ENCODE data around the gene XAB2.

Gene XAB2

DNA sequence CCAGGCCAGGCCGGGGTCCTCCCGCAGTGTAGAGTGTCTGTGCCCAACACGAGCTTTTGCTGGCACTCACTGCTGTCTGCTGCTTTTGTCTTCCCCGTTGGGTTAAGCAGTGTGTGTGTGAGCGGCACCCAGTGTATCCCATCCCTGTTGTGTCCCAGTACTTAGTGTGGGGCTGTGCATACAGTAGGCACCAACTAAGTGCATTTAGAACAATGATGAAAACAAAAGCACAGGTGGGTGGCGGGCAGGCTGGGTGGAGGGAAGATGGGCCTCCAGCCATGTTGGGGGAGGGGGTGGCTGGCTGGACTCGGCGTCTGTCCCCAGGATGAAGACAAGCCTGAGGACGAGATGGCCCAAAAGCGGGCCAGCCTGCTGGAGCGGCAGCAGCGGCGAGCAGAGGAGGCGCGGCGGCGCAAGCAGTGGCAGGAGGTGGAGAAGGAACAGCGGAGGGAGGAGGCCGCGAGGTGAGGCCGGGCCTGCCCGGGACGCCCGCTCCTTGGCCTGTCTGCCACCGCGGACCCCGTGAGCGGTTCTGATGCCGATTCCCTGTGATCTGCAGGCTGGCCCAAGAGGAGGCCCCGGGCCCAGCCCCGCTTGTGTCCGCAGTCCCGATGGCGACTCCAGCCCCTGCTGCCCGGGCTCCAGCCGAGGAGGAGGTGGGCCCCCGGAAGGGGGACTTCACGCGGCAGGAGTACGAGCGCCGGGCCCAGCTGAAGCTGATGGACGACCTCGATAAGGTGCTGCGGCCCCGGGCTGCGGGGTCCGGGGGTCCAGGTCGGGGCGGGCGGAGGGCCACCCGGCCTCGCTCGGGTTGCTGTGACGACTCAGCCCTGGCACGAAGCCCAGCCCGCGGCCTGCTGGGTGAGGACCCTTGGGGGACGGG lies 14.2 kb downstream of the XAB2 start:
- in situ Hi-C loops (cut with HindIII; ENCODE audit: low sequenced_read_pairs) = no loop called here
- no peak overlapping the region for H3K4me3 ChIP-seq (ENCODE audit: low read depth, low read length)
- TF ChIP-seq, protein P1, sequence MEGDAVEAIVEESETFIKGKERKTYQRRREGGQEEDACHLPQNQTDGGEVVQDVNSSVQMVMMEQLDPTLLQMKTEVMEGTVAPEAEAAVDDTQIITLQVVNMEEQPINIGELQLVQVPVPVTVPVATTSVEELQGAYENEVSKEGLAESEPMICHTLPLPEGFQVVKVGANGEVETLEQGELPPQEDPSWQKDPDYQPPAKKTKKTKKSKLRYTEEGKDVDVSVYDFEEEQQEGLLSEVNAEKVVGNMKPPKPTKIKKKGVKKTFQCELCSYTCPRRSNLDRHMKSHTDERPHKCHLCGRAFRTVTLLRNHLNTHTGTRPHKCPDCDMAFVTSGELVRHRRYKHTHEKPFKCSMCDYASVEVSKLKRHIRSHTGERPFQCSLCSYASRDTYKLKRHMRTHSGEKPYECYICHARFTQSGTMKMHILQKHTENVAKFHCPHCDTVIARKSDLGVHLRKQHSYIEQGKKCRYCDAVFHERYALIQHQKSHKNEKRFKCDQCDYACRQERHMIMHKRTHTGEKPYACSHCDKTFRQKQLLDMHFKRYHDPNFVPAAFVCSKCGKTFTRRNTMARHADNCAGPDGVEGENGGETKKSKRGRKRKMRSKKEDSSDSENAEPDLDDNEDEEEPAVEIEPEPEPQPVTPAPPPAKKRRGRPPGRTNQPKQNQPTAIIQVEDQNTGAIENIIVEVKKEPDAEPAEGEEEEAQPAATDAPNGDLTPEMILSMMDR (IDR thresholded peaks at IDR 0.05; ENCODE audit: low read depth, low read length) = no peak
- DNase-seq (ENCODE audit: low read depth, low spot score) = no peak

DNA sequence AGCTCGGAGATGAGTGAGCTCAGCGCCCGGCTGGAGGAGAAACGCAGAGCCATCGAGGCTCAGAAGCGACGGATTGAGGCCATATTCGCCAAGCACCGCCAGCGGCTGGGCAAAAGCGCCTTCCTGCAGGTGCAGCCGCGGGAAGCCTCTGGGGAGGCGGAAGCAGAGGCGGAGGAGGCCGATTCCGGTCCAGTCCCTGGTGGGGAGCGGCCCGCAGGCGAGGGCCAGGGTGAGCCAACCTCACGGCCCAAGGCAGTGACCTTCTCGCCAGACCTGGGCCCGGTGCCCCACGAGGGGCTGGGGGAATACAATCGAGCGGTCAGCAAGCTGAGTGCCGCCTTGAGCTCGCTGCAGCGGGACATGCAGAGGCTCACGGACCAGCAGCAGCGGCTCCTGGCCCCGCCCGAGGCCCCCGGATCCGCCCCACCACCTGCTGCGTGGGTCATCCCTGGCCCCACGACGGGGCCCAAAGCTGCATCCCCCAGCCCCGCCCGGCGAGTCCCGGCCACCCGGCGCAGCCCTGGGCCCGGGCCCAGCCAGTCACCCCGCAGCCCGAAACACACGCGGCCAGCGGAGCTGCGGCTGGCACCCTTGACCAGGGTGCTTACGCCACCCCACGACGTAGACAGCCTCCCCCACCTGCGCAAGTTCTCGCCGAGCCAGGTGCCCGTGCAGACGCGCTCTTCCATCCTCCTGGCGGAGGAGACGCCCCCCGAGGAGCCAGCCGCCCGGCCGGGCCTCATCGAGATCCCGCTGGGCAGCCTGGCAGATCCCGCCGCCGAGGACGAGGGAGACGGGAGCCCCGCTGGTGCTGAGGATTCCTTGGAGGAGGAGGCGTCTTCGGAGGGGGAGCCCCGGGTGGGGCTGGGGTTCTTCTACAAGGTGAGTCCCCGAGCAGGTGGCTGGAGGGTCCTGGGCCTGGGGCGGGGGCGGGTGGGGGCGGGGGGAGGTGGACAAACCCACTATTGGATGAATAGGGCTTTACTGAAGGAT lies 16.8 kb downstream of the XAB2 start:
- TF ChIP-seq, protein P1 (IDR thresholded peaks at IDR 0.05; ENCODE audit: low read depth, low read length) = no peak
- no peak overlapping the region for H3K4me3 ChIP-seq (ENCODE audit: low read depth, low read length)
- in situ Hi-C loops (cut with HindIII; ENCODE audit: low sequenced_read_pairs) = no loop called here
- no peak for DNase-seq (ENCODE audit: low read depth, low spot score)

DNA sequence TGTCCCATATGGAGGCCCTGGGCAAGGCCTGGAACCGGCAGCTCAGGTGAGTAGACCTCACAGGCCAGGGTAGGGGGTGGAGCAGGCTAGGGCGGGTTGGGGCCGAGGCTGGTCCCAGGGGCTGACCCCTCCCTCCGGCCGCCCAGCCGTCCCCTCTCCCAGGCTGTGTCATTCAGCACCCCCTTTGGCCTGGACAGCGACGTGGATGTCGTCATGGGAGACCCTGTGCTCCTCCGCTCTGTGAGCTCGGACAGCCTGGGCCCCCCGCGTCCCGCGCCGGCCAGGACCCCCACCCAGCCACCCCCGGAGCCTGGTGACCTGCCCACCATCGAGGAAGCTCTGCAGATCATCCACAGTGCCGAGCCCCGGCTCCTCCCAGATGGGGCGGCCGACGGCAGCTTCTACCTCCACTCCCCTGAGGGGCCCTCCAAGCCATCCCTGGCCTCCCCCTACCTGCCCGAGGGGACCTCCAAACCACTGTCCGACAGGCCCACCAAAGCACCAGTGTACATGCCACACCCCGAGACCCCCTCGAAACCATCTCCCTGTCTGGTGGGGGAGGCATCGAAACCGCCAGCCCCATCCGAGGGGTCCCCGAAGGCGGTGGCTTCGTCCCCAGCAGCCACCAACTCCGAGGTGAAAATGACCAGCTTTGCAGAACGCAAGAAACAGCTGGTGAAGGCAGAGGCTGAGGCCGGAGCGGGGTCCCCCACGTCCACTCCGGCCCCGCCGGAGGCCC lies 17.6 kb downstream of the XAB2 start:
- no peak for DNase-seq (ENCODE audit: low read depth, low spot score)
- no peak overlapping the region for H3K4me3 ChIP-seq (ENCODE audit: low read depth, low read length)
- in situ Hi-C loops (cut with HindIII; ENCODE audit: low sequenced_read_pairs) = no loop called here
- TF ChIP-seq, protein P1 (IDR thresholded peaks at IDR 0.05; ENCODE audit: low read depth, low read length) = no peak

DNA sequence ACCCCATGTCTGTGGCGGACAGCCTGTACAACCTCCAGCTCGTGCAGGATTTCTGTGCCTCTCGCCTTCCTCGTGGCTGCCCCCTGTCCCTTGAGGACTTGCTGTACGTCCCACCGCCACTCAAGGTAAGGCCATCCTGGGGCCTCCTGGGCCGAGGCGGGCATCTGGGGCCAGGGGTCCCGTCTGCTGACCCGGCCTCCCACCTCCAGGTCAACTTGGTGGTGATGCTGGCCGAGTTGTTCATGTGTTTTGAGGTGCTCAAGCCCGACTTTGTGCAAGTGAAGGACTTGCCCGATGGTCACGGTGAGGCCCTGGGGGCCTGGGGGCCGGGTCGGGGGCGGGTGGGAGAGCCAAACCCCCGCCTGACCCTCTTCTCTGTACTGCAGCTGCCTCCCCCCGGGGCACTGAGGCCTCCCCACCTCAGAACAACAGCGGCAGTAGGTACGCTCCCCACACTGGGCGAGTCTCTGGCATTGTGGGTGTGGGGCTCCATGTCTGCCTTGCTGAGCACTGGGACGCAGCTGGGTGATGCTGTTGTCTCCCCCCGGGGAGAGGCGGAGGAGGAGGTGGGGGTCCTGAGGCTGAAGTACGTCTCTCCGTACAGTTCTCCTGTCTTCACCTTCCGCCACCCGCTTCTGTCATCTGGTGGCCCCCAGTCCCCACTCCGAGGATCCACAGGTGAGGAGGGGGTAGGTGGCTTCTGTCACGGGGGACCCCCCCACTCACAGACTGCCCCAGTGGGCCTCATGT lies 18.7 kb downstream of the XAB2 start:
- DNase-seq (ENCODE audit: low read depth, low spot score) = no peak
- in situ Hi-C loops (cut with HindIII; ENCODE audit: low sequenced_read_pairs) = no loop called here
- TF ChIP-seq, protein P1 (IDR thresholded peaks at IDR 0.05; ENCODE audit: low read depth, low read length) = no peak
- H3K4me3 ChIP-seq (ENCODE audit: low read depth, low read length) = no peak overlapping the region

DNA sequence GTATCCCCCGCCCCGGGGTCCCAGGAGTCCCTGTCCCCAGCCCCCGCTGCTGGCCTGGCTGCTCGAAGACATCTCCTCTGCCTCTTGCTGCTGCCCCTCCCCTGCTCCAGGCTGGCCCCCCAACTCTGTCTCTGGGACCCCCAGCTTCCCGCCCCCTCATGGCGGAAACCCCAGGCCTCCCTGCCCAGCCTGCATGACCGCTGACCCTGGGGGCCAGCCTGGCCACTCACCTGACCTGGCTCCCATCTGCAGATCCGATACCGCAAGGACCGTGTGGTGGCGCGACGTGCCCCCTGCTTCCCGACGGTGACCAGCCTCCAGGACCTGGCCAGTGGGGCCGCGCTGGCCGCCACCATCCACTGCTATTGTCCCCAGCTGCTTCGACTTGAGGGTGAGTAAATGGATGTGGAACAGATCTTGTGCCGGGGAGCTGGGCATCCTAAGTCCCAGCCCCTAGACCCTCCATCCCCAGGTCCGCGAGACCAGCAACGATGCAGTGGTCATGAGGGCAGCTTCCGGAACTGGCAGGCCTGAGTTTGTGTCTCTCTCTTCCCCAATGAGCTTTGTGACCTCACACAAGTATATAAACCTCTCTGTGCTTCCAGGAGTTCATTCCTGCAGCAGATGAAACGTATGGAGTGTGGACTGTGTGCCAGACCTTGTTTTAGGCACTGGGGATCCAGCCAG lies 21.3 kb downstream of the XAB2 start:
- no peak for DNase-seq (ENCODE audit: low read depth, low spot score)
- TF ChIP-seq, protein P1 (IDR thresholded peaks at IDR 0.05; ENCODE audit: low read depth, low read length) = no peak
- in situ Hi-C loops (cut with HindIII; ENCODE audit: low sequenced_read_pairs) = no loop called here
- H3K4me3 ChIP-seq (ENCODE audit: low read depth, low read length) = no peak overlapping the region

All from astrocyte of the spinal cord (primary cell).